Loucy (cell line): ENCODE measurements around the gene CCR4.

ENCODE experiments used
- H2AFZ ChIP-seq: fragments of 200-600 bp; sonication (generic); 2 replicates; pipeline ENCODE4 v1.6.0; 2016; ENCODE audit warnings: antibody characterized with exemption, mild to moderate bottlenecking, low read length, moderate library complexity
- H3F3A ChIP-seq: fragments of 200-600 bp; 2 replicates; pipeline ENCODE4 v1.6.0; 2016; ENCODE audit warnings: antibody characterized with exemption, low read depth, mild to moderate bottlenecking
- H3K27me3 ChIP-seq: fragments of 200-600 bp; sonication (generic); 2 replicates; pipeline ENCODE4 v1.6.1; 2014; ENCODE audit warnings: low read length, mild to moderate bottlenecking; ENCODE audit not compliant: insufficient read depth, poor library complexity, severe bottlenecking
- H3K36me3 ChIP-seq: fragments of 200-600 bp; sonication (generic); 2 replicates; pipeline ENCODE4 v1.6.1; 2016; ENCODE audit warnings: low read length; ENCODE audit not compliant: insufficient read depth
- H3K4me1 ChIP-seq: fragments of 200-600 bp; sonication (generic); 2 replicates; pipeline ENCODE4 v1.5.1; 2014; ENCODE audit warnings: low read length, mild to moderate bottlenecking; ENCODE audit not compliant: insufficient read depth, poor library complexity, severe bottlenecking
- H3K4me2 ChIP-seq: fragments of 200-600 bp; sonication (generic); 2 replicates; pipeline ENCODE4 v1.6.0; 2014; ENCODE audit warnings: antibody characterized with exemption, low read length, low read depth, mild to moderate bottlenecking; ENCODE audit not compliant: poor library complexity, severe bottlenecking
- H3K4me3 ChIP-seq: fragments of 200-600 bp; sonication (generic); 2 replicates; pipeline ENCODE4 v1.5.1; 2014; ENCODE audit warnings: low read length, mild to moderate bottlenecking, mixed read lengths; ENCODE audit not compliant: poor library complexity, severe bottlenecking
- H3K79me2 ChIP-seq: fragments of 200-600 bp; sonication (generic); 2 replicates; pipeline ENCODE4 v1.6.1; 2014; ENCODE audit warnings: low read length; ENCODE audit not compliant: insufficient read depth
- H3K9ac ChIP-seq: fragments of 200-600 bp; sonication (generic); 2 replicates; pipeline ENCODE4 v1.6.0; 2014; ENCODE audit warnings: mild to moderate bottlenecking, low read depth, low read length, moderate library complexity; ENCODE audit not compliant: poor library complexity, severe bottlenecking
- H3K9me2 ChIP-seq: fragments of 200-600 bp; sonication (generic); replicated peaks from 2 replicates; pipeline ENCODE4 v1.6.1; 2016; ENCODE audit warnings: low read depth, low read length, mixed read lengths
- H3K9me3 ChIP-seq: fragments of 200-600 bp; sonication (generic); 2 replicates; pipeline ENCODE4 v1.6.1; 2014; ENCODE audit warnings: mild to moderate bottlenecking, antibody characterized with exemption, low read length, low read depth; ENCODE audit not compliant: insufficient read depth
- H4K20me1 ChIP-seq: fragments of 200-600 bp; sonication (generic); 2 replicates; pipeline ENCODE4 v1.6.0; 2014; ENCODE audit warnings: antibody characterized with exemption, low read length, mild to moderate bottlenecking; ENCODE audit not compliant: insufficient read depth, poor library complexity, severe bottlenecking
- CTCF ChIP-seq: fragments of 200-600 bp; sonication (generic); conservative IDR thresholded peaks from 2 replicates; pipeline ENCODE4 v1.5.1; 2014; ENCODE audit warnings: mild to moderate bottlenecking, antibody characterized with exemption, low read length
- EZH2phosphoT487 ChIP-seq: fragments of 200-600 bp; IDR thresholded peaks from 2 replicates; pipeline ENCODE4 v1.6.1; 2018; ENCODE audit warnings: antibody characterized with exemption, mild to moderate bottlenecking, moderate library complexity, borderline replicate concordance

The CCR4 gene

GRCh38 chr3:32952369-32953077, 1.1 kb downstream of the CCR4 start:
- peaks cover 33% of the 10 kb centered on the region for H3K4me1 ChIP-seq
- H3K27me3 ChIP-seq: no peaks in the 10 kb centered on the region
- no peak overlapping the region for H3K9ac ChIP-seq
- peak overlapping the region; percentile 38 for H3K4me3 ChIP-seq
- H3F3A ChIP-seq: no peaks in the 10 kb centered on the region
- no peaks in the 10 kb centered on the region for H3K9me3 ChIP-seq
- H2AFZ ChIP-seq: no peak overlapping the region
- H4K20me1 ChIP-seq: no peaks in the 10 kb centered on the region
- no peaks in the 10 kb centered on the region for H3K9me2 ChIP-seq
- TF ChIP-seq EZH2phosphoT487 (no peak), CTCF (no peak)
- H3K36me3 ChIP-seq: no peaks in the 10 kb centered on the region
- peak overlapping the region; percentile 56 for H3K4me2 ChIP-seq
- H3K79me2 ChIP-seq: no peaks in the 10 kb centered on the region

- H3K79me2 ChIP-seq: no peaks in the 10 kb centered on the region
- H3K9me2 ChIP-seq: no peaks in the 10 kb centered on the region
- no peaks in the 10 kb centered on the region for H3K27me3 ChIP-seq
- no peak for TF ChIP-seq EZH2phosphoT487
- TF ChIP-seq CTCF: no peak
- H3K9ac ChIP-seq: no peak overlapping the region
- H3F3A ChIP-seq: no peaks in the 10 kb centered on the region
- no peaks in the 10 kb centered on the region for H3K36me3 ChIP-seq
- H3K4me3 ChIP-seq: no peak overlapping the region
- no peaks in the 10 kb centered on the region for H4K20me1 ChIP-seq
- H3K4me2 ChIP-seq: no peak overlapping the region
- H3K9me3 ChIP-seq: no peaks in the 10 kb centered on the region
- peaks cover 33% of the 10 kb centered on the region for H3K4me1 ChIP-seq
- no peak overlapping the region for H2AFZ ChIP-seq
Measured at GRCh38 chr3:32954506-32954905, 3.1 kb downstream of the CCR4 start.

- Histone ChIP-seq H3F3A (no peaks in the 10 kb centered on the region), H3K9ac (no peak overlapping the region), H3K36me3 (no peaks in the 10 kb centered on the region), H3K4me1 (peaks cover 27% of the 10 kb centered on the region), H2AFZ (no peak overlapping the region), H4K20me1 (no peaks in the 10 kb centered on the region), H3K9me3 (no peaks in the 10 kb centered on the region), H3K4me2 (no peak overlapping the region), H3K4me3 (no peak overlapping the region), H3K79me2 (no peaks in the 10 kb centered on the region), H3K9me2 (no peaks in the 10 kb centered on the region), H3K27me3 (no peaks in the 10 kb centered on the region)
- TF ChIP-seq CTCF: no peak
- no peak for TF ChIP-seq EZH2phosphoT487
Measured at GRCh38 chr3:32956750-32957570, 5.5 kb downstream of the CCR4 start.
